MV-4-11 (cell line): ENCODE data around the gene CBX8.

Experiments
- DNase-seq: peaks from one replicate; lab custom pipeline; 2025; lab: John Stamatoyannopoulos, UW

The CBX8 gene

GRCh38 chr17:79804856-79805696 lies 8.2 kb upstream of the CBX8 start:
- DNase-seq: no peak

GRCh38 chr17:79803997-79804855 lies 7.3 kb upstream of the CBX8 start:
- peak; percentile 71 for DNase-seq

GRCh38 chr17:79803421-79803996 lies 6.6 kb upstream of the CBX8 start:
- peak; percentile 64 for DNase-seq

GRCh38 chr17:79802736-79803420 lies 6.0 kb upstream of the CBX8 start:
- no peak for DNase-seq

- DNase-seq: no peak
These were observed 5.3 kb upstream of the CBX8 start for GRCh38 chr17:79802039-79802735.

GRCh38 chr17:79801156-79802038 lies 4.5 kb upstream of the CBX8 start:
- DNase-seq: peak; percentile 54

GRCh38 chr17:79800325-79801155 lies 3.7 kb upstream of the CBX8 start:
- peak; percentile 45 for DNase-seq

- no peak for DNase-seq
These were observed 2.9 kb upstream of the CBX8 start for GRCh38 chr17:79799538-79800324.

- no peak for DNase-seq
These were observed 2.3 kb upstream of the CBX8 start for GRCh38 chr17:79799174-79799537.

- no peak for DNase-seq
These were observed 1.7 kb upstream of the CBX8 start for GRCh38 chr17:79798299-79799173.

GRCh38 chr17:79797492-79798298 lies 818 bp upstream of the CBX8 start:
- no peak for DNase-seq

GRCh38 chr17:79796444-79796762 lies 474 bp downstream of the CBX8 start:
- DNase-seq: no peak

GRCh38 chr17:79795795-79796443 lies 958 bp downstream of the CBX8 start:
- peak; percentile 74 for DNase-seq

GRCh38 chr17:79794659-79795511 lies 2.0 kb downstream of the CBX8 start:
- DNase-seq: no peak

- no peak for DNase-seq
These were observed 3.0 kb downstream of the CBX8 start for GRCh38 chr17:79793924-79794304.
